Gastroesophageal sphincter (tissue), 3 donors: ENCODE data around the gene HS6ST2.

Experiments
- CTCF ChIP-seq, 4 experiments: fragments of 200-600 bp in 2 of 4; fragments of 450-650 bp in 2 of 4; sonication (generic) in 1 of 4; IDR thresholded peaks; one replicate each; pipeline ENCODE4 v1.5.1; 2017 to 2019; ENCODE audit warnings: antibody characterized with exemption in 4 of 4, mild to moderate bottlenecking in 2 of 4, moderate library complexity in 2 of 4
- EP300 ChIP-seq: sonication (generic); formaldehyde crosslinking; IDR thresholded peaks from one replicate; pipeline ENCODE4 v1.6.1; 2017; ENCODE audit warnings: antibody characterized with exemption, mild to moderate bottlenecking
- POLR2A ChIP-seq, 2 donors: fragments of 450-650 bp; IDR thresholded peaks; one replicate each; pipeline ENCODE4 v1.6.1; 2017; ENCODE audit warnings: antibody characterized with exemption in 2 of 2, mild to moderate bottlenecking in 2 of 2, moderate library complexity in 1 of 2
- POLR2AphosphoS5 ChIP-seq: sonication (generic); formaldehyde crosslinking; IDR thresholded peaks from one replicate; pipeline ENCODE4 v1.6.1; 2017; ENCODE audit warnings: antibody characterized with exemption

GRCh38 chrX:132861076-132861475 lies 97.4 kb downstream of the HS6ST2 start:
- no peak for TF ChIP-seq CTCF (IDR thresholded peaks at IDR 0.05)
- TF ChIP-seq EP300, result no peak
- no peak for TF ChIP-seq POLR2AphosphoS5
- TF ChIP-seq POLR2A (IDR thresholded peaks at IDR 0.05), result no peak
